Ishikawa (cell line): ENCODE measurements around the gene KCNA5.

ENCODE experiments used
- CEBPB ChIP-seq: IDR thresholded peaks from 2 replicates; pipeline ENCODE4 v1.6.1; 2012
- CREB1 ChIP-seq: IDR thresholded peaks from 2 replicates; pipeline ENCODE4 v1.6.1; 2012; ENCODE audit warnings: low read depth
- EGR1 ChIP-seq: IDR thresholded peaks from 2 replicates; pipeline ENCODE4 v1.6.1; 2012
- EP300 ChIP-seq: IDR thresholded peaks from 2 replicates; pipeline ENCODE4 v1.6.1; 2012; ENCODE audit warnings: borderline replicate concordance
- FOXM1 ChIP-seq: IDR thresholded peaks from 2 replicates; pipeline ENCODE4 v1.6.1; 2012; ENCODE audit warnings: low read depth, borderline replicate concordance
- NFIC ChIP-seq: IDR thresholded peaks from 2 replicates; pipeline ENCODE4 v1.6.1; 2012
- RAD21 ChIP-seq: IDR thresholded peaks from 2 replicates; pipeline ENCODE4 v1.6.1; 2012; ENCODE audit warnings: low read depth
- TAF1 ChIP-seq: IDR thresholded peaks from 2 replicates; pipeline ENCODE4 v1.6.1; 2012; ENCODE audit warnings: low read depth, mild to moderate bottlenecking
- TCF12 ChIP-seq: IDR thresholded peaks from 2 replicates; pipeline ENCODE4 v1.6.1; 2012; ENCODE audit warnings: low read depth
- TEAD4 ChIP-seq: IDR thresholded peaks from 2 replicates; pipeline ENCODE4 v1.6.1; 2012
- YY1 ChIP-seq: IDR thresholded peaks from 2 replicates; pipeline ENCODE4 v1.6.1; 2012; ENCODE audit warnings: low read depth
- ZBTB7A ChIP-seq: IDR thresholded peaks from 2 replicates; pipeline ENCODE4 v1.6.1; 2012; ENCODE audit warnings: low read depth
- TF ChIP-seq, protein P1 (sequence below): IDR thresholded peaks from 2 replicates; pipeline ENCODE4 v1.6.1; 2012
- TF ChIP-seq, protein P2 (sequence below): IDR thresholded peaks from 2 replicates; pipeline ENCODE4 v1.6.1; 2012
- TF ChIP-seq, protein P3 (sequence below): IDR thresholded peaks from 2 replicates; pipeline ENCODE4 v1.6.1; 2012; ENCODE audit warnings: low read depth, mild to moderate bottlenecking

Gene KCNA5

DNA sequence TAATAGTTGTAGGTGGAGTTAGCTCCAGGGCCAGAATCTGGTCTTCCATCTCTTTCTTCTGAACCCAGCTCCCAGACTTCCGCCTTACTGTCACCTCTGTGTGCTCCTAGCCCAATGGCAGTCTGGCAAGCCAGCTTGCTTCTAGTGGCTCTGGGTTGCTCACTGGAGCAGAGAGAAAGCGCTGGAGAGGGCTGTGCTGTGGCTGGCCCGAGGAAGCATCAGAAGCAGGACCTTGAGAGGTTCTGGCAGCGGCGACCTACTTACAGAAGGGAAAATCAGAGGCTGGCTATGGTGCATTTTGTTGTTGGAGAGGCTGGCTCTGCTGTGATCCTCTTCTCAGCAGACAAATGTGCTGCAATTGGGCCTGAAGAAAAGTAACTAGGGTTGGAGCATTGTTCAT, 28.6 kb downstream of the KCNA5 start:
- TF ChIP-seq TCF12, result no peak
- no peak for TF ChIP-seq CEBPB
- no peak for TF ChIP-seq CREB1
- TF ChIP-seq ZBTB7A, result no peak
- no peak for TF ChIP-seq NFIC
- TF ChIP-seq TEAD4, result no peak
- TF ChIP-seq, protein P1, sequence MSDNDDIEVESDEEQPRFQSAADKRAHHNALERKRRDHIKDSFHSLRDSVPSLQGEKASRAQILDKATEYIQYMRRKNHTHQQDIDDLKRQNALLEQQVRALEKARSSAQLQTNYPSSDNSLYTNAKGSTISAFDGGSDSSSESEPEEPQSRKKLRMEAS, result no peak
- no peak for TF ChIP-seq FOXM1
- no peak for TF ChIP-seq YY1
- TF ChIP-seq, protein P2, sequence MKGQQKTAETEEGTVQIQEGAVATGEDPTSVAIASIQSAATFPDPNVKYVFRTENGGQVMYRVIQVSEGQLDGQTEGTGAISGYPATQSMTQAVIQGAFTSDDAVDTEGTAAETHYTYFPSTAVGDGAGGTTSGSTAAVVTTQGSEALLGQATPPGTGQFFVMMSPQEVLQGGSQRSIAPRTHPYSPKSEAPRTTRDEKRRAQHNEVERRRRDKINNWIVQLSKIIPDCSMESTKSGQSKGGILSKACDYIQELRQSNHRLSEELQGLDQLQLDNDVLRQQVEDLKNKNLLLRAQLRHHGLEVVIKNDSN, result no peak
- TF ChIP-seq TAF1, result no peak
- TF ChIP-seq RAD21, result no peak
- TF ChIP-seq, protein P3, sequence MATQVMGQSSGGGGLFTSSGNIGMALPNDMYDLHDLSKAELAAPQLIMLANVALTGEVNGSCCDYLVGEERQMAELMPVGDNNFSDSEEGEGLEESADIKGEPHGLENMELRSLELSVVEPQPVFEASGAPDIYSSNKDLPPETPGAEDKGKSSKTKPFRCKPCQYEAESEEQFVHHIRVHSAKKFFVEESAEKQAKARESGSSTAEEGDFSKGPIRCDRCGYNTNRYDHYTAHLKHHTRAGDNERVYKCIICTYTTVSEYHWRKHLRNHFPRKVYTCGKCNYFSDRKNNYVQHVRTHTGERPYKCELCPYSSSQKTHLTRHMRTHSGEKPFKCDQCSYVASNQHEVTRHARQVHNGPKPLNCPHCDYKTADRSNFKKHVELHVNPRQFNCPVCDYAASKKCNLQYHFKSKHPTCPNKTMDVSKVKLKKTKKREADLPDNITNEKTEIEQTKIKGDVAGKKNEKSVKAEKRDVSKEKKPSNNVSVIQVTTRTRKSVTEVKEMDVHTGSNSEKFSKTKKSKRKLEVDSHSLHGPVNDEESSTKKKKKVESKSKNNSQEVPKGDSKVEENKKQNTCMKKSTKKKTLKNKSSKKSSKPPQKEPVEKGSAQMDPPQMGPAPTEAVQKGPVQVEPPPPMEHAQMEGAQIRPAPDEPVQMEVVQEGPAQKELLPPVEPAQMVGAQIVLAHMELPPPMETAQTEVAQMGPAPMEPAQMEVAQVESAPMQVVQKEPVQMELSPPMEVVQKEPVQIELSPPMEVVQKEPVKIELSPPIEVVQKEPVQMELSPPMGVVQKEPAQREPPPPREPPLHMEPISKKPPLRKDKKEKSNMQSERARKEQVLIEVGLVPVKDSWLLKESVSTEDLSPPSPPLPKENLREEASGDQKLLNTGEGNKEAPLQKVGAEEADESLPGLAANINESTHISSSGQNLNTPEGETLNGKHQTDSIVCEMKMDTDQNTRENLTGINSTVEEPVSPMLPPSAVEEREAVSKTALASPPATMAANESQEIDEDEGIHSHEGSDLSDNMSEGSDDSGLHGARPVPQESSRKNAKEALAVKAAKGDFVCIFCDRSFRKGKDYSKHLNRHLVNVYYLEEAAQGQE, result no peak
- TF ChIP-seq EGR1, result no peak
- TF ChIP-seq EP300, result no peak

DNA sequence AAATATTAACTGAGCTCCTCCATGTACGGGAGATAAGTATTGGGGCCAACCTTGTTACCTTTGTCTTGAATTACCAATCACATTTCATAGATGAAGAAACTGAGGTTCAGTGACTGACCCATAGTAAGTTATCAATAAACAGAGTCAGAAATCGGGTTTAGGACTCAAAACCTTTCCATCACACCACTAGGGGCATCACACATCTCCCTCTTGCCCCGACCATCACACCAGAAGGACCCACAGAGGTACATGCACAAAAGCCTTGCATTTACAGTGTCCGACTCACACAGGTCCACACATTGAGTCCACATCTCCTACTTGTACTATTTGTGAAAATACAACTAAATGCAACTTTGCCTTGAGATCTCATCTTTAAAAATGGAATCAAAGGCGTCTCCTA, 29.4 kb downstream of the KCNA5 start:
- no peak for TF ChIP-seq NFIC
- TF ChIP-seq FOXM1, result no peak
- TF ChIP-seq EP300, result no peak
- no peak for TF ChIP-seq ZBTB7A
- TF ChIP-seq EGR1, result no peak
- no peak for TF ChIP-seq RAD21
- TF ChIP-seq, protein P1, result no peak
- TF ChIP-seq CREB1, result no peak
- no peak for TF ChIP-seq TCF12
- TF ChIP-seq TAF1, result no peak
- no peak for TF ChIP-seq CEBPB

DNA sequence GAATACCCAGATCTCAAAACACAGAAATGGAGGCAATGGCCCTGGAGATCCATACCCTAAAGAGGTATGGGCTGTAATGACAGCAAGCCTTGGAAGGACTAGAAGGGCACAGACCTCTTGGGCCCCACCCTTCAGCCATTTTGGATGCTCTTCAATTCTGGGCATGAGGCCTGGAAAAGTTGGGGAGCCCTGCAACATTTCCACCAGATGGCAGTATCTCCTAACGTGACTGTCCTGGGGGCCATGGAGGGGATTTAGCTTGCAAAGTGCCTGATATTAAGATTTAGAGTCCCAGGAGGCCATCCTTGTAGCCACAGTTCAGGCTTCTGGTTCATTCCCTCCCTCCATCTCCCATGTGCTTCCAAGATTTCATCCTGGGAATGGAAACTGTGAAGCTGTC, 30.2 kb downstream of the KCNA5 start:
- TF ChIP-seq, protein P3, result no peak
- TF ChIP-seq NFIC, result no peak
- TF ChIP-seq TEAD4, result no peak
- TF ChIP-seq CREB1, result no peak
- TF ChIP-seq, protein P1, result no peak
- peak; percentile 28; the same call in 1 of the 2 replicates for TF ChIP-seq RAD21
- no peak for TF ChIP-seq ZBTB7A
- no peak for TF ChIP-seq EGR1

DNA sequence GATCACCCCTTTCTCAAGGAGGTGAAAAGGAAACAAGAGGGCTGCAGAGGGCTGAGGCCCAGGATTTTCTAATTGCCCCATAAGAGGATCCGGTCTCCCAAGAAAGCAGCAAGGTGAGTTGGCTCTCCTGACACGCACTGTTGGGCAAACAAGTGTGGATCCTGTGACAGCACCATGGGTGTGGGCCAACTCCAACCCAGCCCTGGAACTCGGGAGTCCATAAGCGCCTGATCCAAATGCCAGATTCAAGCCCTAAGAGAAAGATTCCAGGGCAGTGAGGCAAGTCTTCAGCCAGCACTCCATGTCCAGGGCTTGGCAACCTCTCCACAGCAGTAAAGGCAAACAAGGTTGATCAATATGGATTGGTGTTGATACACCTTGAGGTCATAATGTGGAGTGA, 33.1 kb downstream of the KCNA5 start:
- peak; percentile 55 for TF ChIP-seq NFIC
- no peak for TF ChIP-seq CREB1

DNA sequence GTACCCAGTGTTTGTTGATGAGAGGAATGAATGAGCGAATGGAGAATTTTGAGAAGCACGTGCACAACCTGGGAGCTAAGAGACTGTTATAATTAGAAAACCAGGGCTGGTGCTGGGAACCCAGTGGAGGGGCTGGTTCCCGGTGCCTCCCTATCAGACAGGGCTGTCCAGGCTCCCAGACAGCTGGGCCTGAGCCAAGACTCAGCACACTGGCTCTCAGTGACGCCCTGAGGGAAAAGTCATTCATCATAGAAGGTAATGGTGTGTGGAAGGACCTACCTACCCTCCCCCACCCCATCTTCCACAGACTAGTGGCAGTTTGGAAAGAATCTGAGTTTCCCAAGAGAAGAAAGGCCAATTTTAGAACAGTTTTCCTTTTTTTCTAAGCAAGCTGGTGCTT, 34.7 kb downstream of the KCNA5 start:
- TF ChIP-seq EGR1 (no peak), EP300 (peak; percentile 19; the same call in 1 of the 2 replicates), TCF12 (0 out of 2 replicates have a peak, but pooled peaks have one; percentile 22), CEBPB (no peak), CREB1 (no peak), NFIC (peak; percentile 63), ZBTB7A (no peak), FOXM1 (no peak)
- TF ChIP-seq, protein P1, result no peak
- TF ChIP-seq, protein P3, result no peak
- TF ChIP-seq, protein P2, result no peak
